Stimulated activated CD4-positive, alpha-beta T cell treated with anti-CD3 and anti-CD28 coated beads, Interleukin-15, amount 100 ng/mL, for 48 hours (primary cell): ENCODE measurements around the gene DCHS1.

Source experiments
- DNase-seq, 2 donors: peaks; one replicate each; pipeline ENCODE4 v3.0.0-alpha.2; 2020; ENCODE audit warnings: low read depth in 2 of 2

The DCHS1 gene

GRCh38 chr11:6612213-6613041 lies 43.2 kb downstream of the DCHS1 start, which contains the start of gene TAF10:
TAF10 (minus strand) TSS chr11:6612216; CDS start chr11:6612189, 27 bp downstream.
- peak; percentile 90 to 94 for DNase-seq

- DNase-seq, result no peak
These were observed 43.7 kb downstream of the DCHS1 start for GRCh38 chr11:6611963-6612212.

DNA sequence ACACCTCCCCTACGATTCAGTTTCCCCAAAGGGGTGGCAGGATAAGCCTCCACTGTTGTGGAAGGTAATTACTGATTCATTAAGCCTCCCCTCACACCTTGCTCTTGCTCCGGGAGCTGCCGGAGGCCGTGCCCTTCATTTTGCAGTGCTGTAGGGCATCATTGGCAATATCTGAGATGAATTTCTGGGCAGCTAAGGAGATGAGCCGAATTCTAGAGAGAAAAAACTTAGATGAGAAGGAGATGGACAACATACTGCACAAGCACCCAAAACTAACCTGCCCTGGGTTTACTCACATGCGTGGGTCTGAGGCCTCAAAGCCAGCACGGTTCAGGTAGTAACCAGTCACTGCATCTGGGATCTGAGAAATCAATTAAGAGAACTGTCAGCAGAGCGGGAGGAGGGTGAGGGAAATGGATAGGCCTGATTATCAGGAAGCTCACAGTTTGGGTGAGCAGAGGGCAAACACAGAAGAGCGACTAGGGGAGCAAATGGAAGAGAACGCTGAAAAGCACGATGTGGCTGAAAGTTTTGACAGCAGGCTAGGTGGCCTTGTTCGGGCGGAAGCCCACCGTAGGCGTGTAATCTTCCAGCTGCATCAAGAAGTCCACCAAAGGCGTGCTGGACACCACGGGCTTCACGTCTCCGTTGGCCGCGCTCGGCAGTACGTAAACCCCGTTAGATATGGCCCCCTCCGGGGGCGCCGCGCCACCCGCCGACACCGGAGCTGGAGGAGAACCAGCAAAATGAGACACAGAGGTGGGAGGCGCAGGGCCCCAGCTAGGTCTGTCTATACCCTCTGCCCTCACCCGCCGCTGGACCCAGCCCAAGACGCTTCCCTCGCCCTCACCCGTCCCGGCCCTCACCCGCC lies 44.3 kb downstream of the DCHS1 start:
- no peak for DNase-seq

DNA sequence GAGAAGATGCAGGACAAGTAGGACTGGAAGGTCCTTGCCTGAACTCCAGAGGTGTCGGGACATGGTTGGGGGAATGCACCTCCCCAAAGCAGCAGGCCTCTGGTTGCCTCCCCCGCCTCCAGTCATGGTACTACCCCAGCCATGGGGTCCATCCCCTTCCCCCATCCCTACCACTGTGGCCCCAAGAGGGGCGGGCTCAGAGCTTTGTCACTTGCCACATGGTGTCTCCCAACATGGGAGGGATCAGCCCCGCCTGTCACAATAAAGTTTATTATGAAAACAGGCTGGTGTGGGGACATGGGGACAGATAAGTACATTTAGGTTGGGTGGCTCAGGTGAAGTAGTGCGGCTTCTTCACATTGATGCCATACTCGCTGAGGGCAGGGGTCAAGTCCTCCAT lies 45.0 kb downstream of the DCHS1 start:
- DNase-seq, result no peak

DNA sequence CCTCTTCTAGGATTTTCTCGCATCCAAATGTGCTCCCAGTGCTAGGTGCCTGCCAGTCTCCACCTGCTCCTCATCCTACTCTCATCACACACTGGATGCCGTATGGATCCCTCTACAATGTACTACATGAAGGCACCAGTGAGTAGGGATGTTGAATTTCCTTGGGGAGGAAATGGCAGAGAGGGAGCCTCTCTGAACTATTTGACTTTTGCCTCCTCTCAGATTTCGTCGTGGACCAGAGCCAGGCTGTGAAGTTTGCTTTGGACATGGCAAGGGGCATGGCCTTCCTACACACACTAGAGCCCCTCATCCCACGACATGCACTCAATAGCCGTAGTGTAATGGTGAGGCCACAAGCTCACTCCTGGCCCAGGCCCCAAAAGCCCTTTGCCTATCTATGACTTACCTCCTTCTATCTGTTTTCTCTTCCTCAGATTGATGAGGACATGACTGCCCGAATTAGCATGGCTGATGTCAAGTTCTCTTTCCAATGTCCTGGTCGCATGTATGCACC lies 46.0 kb downstream of the DCHS1 start:
- DNase-seq, result no peak

- DNase-seq, result no peak
These were observed 46.7 kb downstream of the DCHS1 start for GRCh38 chr11:6608726-6609501.

- no peak for DNase-seq
These were observed 47.6 kb downstream of the DCHS1 start for GRCh38 chr11:6608011-6608410.

GRCh38 chr11:6607190-6607795 lies 48.3 kb downstream of the DCHS1 start:
- no peak for DNase-seq

DNA sequence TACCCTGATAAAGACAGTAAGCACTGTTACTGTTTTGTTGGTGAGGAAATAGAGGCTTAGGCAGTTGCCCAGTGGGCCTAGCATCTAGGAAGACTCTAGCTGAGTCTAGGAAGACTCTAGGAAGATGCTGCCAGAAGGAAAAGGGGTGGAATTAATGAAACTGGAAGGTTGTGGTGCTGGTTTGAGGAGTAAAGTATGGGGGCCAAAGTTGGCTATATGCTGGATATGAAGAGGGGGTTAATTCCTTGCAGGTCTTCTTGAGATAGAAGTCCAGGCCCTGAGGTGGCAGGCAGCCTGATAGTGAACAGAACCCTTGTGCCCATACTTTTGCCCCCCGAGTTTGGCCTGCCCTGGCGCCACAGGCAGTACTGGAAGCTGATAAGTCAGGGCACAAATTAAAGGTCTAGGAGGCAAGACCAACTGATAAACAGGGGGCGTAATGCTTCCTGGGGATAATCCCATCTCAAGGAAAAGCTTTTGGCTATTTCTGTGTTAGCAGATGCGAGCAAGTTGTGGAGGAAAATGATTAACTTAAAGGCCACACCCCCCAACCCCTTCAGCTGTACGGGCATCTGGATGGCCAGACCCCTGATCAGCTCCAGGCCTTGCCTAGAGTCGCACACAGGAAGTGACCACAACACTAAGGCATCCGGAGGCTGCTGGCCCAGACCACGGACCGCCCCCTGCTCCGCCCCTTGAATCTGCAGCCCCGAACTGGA lies 49.0 kb downstream of the DCHS1 start:
- DNase-seq, result peak in 1 of 2 donors; percentile 29

DNA sequence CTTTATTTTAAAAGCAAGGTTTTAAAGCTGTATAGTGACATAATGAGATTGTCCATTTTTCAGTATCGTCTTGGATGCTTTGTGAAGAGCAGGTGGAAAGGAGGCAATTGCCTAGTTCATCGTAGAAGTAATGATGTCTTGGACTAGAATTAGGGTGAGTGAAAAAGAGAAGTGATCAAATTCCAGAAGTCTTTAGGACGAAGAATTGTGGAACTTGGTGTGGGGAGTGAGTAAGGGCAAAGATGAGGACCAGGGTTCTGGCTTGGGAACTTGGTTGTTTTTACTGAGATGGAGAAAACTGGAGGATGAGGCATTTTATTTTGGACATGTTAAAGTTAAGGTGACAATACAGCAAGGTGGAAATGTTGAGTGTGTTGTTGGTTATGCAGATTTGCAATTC lies 50.8 kb downstream of the DCHS1 start:
- no peak for DNase-seq

GRCh38 chr11:6604081-6604626 lies 51.5 kb downstream of the DCHS1 start:
- peak in 1 of 2 donors; percentile 24 for DNase-seq

- peak; percentile 73 to 84 for DNase-seq
These were observed 52.1 kb downstream of the DCHS1 start, which contains the start of the genes ILK and RRP8 for GRCh38 chr11:6603287-6604080. ILK (plus strand) TSS chr11:6603774; CDS start chr11:6604272, 498 bp downstream. RRP8 (minus strand) TSS chr11:6603616; CDS start chr11:6603502, 114 bp downstream.

DNA sequence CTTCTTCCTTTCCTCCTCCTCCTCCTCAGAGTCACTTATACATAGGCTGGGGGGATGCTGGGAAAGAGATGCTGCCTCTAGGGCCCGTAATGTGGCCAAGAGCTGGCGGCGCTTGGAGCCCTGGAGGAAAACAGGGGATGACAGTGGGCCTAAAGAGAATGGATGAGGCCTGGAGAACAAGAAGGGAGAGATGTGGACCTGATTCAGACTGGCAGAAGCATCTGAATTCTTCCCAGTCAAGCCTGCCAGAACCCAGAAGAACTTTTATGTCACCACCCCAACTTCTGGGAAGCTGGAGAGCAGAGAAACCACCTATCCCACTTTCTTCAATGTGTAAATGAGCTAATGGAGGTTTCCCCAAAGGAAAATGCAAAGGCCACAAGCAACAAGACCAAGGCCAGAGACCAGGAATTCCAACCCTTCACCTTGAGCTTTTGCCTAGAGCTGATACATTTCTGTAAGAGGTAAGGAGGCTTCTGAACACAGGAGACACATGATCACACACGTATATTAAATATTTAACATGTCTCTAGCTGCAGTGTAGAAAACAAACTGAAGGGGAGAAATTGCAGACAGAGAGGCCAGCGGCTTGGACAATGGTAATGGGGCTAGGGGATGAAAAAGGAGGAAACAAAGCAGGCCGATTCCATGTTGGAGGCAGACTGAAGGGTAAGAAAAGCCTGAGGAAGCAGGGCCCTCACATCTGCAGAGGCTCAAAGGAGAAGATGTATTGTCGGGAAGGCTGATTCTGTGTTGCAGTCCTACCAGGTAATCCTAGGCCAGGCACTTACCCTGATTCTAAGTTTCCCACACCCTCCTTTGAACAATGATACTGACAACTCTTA lies 53.3 kb downstream of the DCHS1 start:
- no peak for DNase-seq

- DNase-seq, result no peak
These were observed 54.6 kb downstream of the DCHS1 start for GRCh38 chr11:6601041-6601461.

DNA sequence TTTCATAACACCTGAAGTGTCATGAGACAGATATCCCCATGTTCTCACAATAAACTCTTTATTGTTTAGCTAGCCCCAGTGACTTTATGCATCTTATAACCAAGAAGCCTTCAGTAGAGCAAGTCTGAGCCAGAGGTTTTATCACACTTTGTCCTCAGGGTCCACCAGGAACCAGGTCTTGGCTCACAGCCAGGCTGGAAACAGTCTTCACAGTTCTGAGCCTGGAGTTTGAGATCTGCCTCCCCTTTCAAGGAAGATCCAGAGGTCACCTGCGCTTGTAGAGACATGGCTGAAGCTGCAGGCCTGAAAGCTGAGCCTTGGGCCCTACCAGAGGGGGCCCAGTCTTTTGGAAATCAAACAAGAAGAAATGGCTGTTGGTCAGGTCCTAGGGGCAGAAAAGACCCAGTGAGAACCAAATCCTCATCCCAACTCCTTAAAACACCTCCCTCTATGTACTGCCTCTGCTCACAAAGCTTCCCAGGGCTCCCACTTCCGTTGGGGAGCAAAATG lies 55.7 kb downstream of the DCHS1 start:
- no peak for DNase-seq

GRCh38 chr11:6599449-6599848 lies 56.2 kb downstream of the DCHS1 start:
- no peak for DNase-seq

- no peak for DNase-seq
These were observed 57.1 kb downstream of the DCHS1 start for GRCh38 chr11:6598555-6598954.

DNA sequence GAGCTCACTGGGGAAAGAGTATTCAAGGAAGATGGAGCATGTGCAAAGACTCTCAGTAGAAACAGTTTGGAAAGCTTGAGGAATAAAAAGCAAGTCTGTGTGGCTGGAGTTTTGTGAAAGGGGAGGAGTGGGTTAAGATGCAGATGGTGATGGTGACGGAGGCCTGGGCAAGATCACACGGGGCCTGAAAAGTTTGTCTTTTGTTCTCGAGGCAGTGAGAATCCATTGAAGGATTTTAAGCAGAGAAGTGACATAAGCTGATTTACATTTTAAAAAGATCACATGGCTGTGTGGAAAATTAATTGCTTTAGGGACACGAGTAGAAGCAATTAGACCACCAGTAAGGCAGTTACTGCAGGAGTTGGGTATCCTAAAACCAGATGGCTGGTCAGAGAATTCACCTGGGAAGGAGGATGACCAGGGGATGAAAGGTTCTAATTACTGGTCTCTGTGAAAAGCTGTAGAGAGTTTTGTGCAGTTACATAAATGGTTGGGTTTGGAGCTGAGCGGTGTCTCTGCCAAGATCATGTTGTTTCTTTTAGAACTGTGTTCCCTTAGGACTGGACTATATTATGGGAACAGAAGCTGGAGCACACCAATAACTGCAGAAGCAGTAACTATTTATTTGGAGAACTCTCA lies 59.3 kb downstream of the DCHS1 start:
- DNase-seq, result no peak
